A673 (cell line): ENCODE results near the gene SOX1.

Experiments used
- EZH2 ChIP-seq: fragments of 200-600 bp; sonication (generic); IDR thresholded peaks from 2 replicates; pipeline ENCODE4 v1.6.1; 2017; ENCODE audit warnings: borderline replicate concordance, low read depth, mild to moderate bottlenecking, mixed read lengths, antibody characterized with exemption, low read length; ENCODE audit not compliant: poor library complexity, severe bottlenecking
- TF ChIP-seq, protein P1 (sequence below): fragments of 300-800, 200-600 bp; sonication (generic); conservative IDR thresholded peaks from 2 replicates; pipeline ENCODE4 v1.5.1; 2017; ENCODE audit warnings: low read depth, mild to moderate bottlenecking, antibody characterized with exemption, low read length, moderate library complexity, mixed read lengths

DNA sequence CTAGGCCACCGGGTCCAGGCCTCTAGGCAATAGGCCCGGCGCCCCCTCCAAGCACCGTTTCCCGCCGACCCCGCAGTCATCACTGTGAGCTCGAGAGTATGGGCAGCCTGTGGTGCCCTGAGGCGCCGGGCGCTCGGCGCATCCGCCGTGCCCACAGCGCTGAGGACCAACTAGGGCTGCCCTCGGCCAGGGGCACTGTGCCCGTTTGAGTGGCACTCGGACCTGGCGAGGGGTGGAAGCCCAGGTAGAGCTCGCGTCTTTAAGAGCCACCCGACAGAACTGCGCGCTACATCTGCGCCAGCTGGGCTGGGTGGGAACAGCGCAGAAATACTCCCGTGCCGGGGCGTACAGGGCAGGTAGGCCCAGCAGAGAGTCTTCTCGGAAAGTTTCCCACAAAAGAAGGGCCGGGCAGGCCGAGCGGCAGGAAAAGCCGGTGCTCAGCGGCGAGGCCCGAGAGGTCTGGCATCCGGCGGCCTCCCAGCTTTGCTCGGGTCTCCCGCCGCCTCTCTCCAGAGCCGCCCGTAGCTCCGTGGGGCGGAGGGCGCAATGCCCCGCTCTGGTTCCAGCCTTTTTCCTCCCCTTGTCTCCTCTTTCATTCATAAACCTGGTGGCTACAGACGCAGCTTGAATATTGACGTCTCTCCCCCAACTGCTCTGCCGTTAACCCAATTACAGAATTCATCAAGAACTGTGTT lies 5.4 kb upstream of the SOX1 start:
- TF ChIP-seq, protein P1, sequence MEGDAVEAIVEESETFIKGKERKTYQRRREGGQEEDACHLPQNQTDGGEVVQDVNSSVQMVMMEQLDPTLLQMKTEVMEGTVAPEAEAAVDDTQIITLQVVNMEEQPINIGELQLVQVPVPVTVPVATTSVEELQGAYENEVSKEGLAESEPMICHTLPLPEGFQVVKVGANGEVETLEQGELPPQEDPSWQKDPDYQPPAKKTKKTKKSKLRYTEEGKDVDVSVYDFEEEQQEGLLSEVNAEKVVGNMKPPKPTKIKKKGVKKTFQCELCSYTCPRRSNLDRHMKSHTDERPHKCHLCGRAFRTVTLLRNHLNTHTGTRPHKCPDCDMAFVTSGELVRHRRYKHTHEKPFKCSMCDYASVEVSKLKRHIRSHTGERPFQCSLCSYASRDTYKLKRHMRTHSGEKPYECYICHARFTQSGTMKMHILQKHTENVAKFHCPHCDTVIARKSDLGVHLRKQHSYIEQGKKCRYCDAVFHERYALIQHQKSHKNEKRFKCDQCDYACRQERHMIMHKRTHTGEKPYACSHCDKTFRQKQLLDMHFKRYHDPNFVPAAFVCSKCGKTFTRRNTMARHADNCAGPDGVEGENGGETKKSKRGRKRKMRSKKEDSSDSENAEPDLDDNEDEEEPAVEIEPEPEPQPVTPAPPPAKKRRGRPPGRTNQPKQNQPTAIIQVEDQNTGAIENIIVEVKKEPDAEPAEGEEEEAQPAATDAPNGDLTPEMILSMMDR: no peak
- TF ChIP-seq EZH2: no peak
